AG09309 (cell line): ENCODE results near the gene RECK.
"Not testable (repeated sequence)": the region's sequence is repeated elsewhere in the genome, so short reads cannot be mapped to it uniquely, and the experiment has no call there.

ENCODE experiments used
- DNase-seq: peaks from one replicate; pipeline ENCODE4 v3.0.0-alpha.2; 2010; ENCODE audit warnings: low read depth
- H3K4me3 ChIP-seq: 2 replicates; pipeline ENCODE4 v1.5.1; 2011; ENCODE audit warnings: mild to moderate bottlenecking, low read depth, low read length, moderate library complexity; ENCODE audit not compliant: control insufficient read depth
- CTCF ChIP-seq: IDR thresholded peaks from 2 replicates; pipeline ENCODE4 v1.5.1; 2011; ENCODE audit warnings: mild to moderate bottlenecking, low read depth, low read length, inconsistent platforms; ENCODE audit not compliant: insufficient read depth, control insufficient read depth; ENCODE audit errors: missing control alignments

Gene RECK

GRCh38 chr9:36156116-36156515 lies 119.4 kb downstream of the RECK start:
- no peak for DNase-seq
- no peak for TF ChIP-seq CTCF
- no peak overlapping the region for H3K4me3 ChIP-seq

GRCh38 chr9:36158122-36158521 lies 121.4 kb downstream of the RECK start:
- DNase-seq: no peak
- no peak for TF ChIP-seq CTCF
- H3K4me3 ChIP-seq: no peak overlapping the region

GRCh38 chr9:36158917-36159316 lies 122.2 kb downstream of the RECK start:
- no peak overlapping the region for H3K4me3 ChIP-seq
- no peak for TF ChIP-seq CTCF
- no peak for DNase-seq

GRCh38 chr9:36159509-36159908 lies 122.8 kb downstream of the RECK start:
- not testable (repeated sequence) for H3K4me3 ChIP-seq, DNase-seq

GRCh38 chr9:36160126-36160525 lies 123.4 kb downstream of the RECK start:
- DNase-seq, H3K4me3 ChIP-seq: not testable (repeated sequence)

- no peak for TF ChIP-seq CTCF
- DNase-seq: no peak
These were observed 124.5 kb downstream of the RECK start for GRCh38 chr9:36161187-36161586.

GRCh38 chr9:36162211-36162738 lies 125.6 kb downstream of the RECK start:
- no peak for DNase-seq
- TF ChIP-seq CTCF: no peak
- H3K4me3 ChIP-seq: no peak overlapping the region

More at GRCh38 chr9:36161187-36161586, 124.5 kb downstream of the RECK start:
- no peak overlapping the region for H3K4me3 ChIP-seq

GRCh38 chr9:36163049-36163785 lies 126.5 kb downstream of the RECK start:
- TF ChIP-seq CTCF: no peak
- H3K4me3 ChIP-seq: no peak overlapping the region
- no peak for DNase-seq
